NCI-H748 treated with DMSO at 0.1 percent for 48 hours (cell line): ENCODE data around the gene HTRA3.

ENCODE experiments used
- DNase-seq: peaks from one replicate; lab custom pipeline; 2025; lab: John Stamatoyannopoulos, UW

HTRA3 gene

DNA sequence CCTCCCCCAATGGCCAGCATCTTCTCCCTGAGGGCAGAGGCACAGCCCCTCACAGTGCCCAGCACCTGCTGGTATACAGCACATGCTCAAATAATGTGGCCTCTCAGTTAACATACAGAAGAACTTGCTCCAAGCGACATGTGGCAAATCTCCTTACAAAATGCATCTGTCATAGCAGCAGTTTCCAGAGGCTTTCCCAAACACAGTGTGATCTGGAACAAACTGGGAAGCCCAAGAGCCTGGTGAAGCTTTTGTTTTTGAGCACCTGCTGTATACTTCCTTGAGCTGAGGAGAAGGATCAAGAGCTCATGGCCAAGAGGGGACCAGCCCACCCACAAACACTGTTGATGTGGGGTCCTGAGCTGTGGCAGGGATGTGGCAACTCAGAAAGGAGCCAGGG, 34.8 kb upstream of the HTRA3 start:
- DNase-seq: no peak

DNA sequence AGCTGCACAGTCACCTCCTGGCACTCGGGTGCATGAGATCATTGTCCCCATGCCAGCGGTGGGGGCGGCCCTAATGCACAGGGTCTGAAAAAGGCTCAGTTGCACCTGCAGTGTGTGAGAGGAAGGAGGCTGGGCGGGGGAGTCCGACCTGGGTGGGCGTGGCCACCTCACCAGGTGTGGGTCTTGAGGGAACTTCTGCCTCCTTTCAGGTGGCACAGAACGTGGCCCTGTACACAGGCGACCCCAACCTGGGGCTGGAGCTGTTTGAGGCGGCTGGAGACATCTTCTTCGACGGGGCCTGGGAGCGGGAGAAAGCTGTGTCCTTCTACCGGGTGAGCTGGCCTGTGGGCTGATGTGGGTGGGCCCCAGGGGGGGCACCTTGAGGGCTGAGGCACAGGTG, 34.3 kb upstream of the HTRA3 start:
- no peak for DNase-seq

DNA sequence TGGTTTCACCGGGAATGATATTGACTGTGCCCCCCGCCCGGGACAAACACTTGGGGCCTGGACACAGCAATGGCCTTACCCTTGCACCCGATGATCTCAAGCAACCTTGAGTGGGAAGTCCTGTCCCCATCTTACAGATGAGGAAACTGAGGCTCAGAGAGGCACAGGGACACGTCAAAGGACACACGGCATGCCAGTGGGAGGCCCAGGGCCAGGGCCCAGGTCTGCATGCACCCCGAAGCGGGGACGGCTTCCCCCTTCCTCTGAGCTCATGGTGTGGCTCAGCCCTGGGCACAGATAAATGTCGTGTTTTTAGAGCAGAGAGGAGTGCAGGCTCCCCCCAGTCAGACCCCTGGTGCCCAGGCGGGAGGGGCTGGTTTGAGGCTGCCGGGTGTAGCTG, 33.9 kb upstream of the HTRA3 start:
- DNase-seq: no peak

DNA sequence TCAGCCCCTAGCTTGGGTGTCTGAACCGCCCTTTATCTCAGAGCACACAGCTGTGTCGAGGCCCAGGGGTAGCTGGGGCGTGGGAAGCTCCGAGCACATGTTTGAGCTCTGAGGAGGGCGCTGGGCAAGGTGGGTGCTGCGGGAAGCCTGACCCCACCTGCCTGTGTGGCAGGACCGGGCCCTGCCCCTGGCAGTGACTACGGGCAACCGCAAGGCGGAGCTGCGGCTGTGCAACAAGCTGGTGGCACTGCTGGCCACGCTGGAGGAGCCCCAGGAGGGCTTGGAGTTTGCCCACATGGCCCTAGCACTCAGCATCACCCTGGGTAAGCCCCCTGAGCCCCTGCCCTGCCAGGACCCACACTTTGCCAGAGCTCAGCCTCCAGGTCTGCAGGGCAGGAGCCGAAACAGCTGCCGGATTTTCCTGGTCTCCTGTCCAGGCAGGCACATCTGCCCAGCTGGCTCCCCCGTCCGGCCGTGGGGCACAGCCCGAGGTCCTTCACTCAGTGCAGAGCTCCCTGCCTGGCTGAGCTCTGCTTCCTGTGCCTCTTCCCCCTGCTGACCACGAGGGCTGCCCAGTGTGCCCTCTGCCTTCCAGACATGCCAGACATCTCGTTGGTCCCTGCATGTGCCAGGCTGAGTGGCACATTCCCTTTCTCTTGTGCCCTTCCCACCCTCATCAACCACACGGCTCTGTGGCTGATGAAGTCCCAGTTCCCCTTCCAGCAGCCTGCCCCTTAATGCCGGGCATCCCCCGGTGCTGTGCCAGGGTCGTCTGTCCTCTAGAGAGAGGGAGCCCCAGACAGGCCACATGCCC, 33.2 kb upstream of the HTRA3 start:
- no peak for DNase-seq

DNA sequence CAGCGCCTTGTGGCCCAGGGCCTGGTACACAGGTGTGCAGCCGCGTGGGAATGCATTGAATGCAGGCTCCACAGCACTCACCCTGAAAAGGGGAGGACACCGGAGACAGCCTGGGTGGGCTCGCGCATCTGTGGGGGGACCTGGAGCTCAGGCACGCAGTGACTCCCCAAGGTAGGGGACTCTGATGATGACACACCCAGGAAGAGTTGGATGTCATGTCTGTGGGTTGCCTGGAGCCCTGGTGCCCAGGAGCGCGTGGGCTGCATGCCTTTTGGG, 32.7 kb upstream of the HTRA3 start:
- no peak for DNase-seq

DNA sequence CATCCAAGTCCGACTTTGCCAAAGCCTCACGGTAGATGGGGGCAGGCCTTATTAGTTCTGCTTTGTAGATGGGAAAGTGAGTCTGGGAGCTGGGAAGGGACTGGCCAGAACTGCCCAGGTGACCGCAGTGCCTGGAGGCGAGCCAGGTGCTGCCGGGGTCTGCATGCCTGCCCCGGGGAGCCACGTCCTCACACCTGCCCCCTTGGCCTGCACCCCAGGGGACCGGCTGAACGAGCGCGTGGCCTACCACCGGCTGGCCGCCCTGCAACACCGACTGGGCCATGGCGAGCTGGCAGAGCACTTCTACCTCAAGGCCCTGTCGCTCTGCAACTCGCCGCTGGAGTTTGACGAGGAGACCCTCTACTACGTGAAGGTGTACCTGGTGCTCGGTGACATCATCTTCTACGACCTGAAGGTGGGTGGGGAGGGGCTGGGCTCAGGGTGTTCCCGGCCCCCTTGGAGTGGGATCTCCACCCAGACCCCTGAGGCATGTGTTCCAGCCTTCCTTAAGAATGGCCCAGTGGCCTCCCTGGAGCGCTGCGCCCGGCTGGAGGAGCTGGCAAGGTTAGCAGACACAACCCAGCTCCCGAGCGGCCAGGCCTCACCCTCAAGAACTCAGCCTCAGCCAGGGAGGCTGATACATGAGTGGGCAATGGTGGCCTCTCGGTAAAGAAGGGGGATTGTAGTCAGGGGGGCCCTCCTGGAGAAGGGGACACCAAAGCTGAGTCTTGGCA, 32.1 kb upstream of the HTRA3 start:
- no peak for DNase-seq

DNA sequence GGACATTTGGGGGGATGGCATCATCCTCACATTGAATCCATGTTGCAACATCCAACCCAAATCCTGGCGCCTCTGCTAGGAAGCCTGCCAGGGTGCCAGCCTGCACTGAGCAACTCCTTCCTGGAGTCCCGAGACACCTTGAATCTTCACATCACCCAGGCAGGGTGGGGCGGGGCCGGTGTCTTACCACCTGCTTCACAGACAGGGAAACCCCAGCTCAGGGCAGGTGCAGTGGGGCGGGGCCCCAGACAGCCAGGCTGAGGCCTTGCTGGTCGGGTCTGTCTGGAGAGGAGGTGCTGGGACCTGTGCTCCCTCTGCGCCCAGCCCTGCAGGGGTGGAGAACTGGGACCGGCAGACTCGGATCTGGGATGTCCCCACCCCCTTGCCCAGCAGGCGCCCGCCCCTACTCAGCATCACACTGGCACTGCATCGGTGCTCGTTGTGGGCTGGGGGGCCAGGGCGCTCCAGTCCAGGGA, 31.5 kb upstream of the HTRA3 start:
- peak; percentile 5 for DNase-seq

DNA sequence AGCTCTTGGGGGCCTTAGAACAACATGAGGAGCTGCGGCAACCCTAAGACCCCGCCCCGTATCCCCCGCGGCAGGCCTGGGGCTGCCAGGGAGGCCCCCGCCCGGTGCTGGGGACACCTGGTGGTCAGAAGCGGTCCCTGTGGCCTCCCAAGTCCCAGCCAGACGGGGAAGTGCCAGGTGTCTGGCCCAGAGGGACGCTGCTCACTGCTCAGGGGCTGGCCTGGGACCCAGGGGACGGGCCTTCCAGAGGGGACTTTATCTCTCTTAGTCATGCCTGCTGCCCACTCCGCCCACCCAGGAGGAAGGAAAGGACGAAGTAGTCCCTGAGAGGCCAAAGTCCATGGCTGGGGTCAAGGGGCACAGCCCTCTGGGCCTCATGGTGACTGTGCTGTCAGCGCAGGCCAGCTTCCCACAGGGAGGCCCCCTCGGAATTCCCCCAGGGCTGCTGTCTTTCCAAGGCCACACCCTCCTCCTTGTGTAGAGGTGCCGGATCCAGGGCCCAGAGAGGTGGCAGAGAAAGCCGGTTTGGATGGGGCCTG, 31.0 kb upstream of the HTRA3 start:
- no peak for DNase-seq

DNA sequence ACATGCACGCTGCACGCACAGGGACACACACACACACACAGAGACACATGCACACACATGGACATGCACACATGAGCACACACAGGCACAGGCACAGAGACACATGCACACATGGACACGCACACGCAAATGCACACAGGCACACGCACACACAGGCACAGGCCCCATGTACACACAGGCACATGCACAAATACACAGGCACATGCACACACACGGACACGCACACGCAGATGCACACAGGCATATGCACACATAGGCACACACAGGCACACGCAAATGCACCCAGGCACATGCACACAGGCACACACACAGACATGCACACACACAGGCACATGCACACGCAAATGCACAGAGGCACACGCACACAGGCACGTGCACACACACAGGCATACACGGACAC, 30.3 kb upstream of the HTRA3 start:
- DNase-seq: no peak

DNA sequence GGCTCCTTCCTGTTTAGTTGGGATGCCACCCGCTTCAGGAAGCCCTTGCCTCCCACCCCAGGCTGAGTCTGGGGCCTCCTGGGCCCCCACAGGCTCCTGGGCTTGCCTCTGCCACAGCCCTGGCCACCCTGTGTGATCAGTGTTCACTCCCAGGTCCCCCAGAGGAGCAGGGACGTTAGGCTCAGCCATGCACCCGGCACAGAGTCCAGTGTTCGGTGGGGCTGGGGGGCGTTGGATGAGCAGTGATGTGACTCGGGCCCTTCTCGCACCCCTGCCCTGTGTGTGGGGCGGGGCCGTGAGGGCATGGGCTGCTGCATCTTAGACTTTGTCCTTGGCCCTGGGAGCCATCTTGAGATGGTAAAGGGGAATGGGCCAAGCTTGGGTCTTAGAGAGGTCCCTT, 29.9 kb upstream of the HTRA3 start:
- DNase-seq: no peak

DNA sequence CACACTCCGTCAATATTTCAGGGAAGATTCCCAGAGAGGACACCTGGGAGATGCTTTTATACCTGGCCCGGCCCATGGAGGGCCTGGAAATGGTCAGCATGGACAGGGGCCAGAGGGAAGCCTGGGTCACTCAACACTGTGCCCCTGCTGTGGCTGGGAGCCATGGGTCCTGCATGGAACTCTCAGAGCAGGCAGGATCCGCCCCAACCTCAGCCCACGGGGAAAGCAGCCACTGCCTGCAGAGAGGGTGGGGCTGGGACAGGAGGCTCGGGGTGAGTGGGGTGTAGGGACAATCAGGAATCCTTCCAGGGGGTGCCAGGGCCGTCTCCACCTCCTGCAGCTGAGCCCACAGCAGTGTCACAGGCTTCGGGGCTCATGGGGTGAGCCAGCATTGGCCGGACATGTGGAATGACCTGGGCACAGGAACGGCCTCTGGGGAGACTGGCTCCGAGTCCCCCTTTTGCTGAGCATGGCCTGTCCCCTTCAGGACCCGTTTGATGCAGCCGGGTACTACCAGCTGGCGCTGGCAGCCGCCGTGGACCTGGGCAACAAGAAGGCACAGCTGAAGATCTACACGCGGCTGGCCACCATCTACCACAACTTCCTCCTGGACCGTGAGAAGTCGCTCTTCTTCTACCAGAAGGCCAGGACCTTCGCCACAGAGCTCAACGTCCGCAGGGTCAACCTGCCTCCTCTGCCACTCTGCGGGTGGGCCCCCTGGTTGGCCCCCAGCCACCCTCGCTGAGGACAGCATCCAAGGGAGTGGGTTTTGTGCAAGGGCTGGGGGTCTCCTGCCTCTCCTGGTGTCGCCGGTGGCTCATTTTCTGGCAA, 29.1 kb upstream of the HTRA3 start:
- DNase-seq: no peak

DNA sequence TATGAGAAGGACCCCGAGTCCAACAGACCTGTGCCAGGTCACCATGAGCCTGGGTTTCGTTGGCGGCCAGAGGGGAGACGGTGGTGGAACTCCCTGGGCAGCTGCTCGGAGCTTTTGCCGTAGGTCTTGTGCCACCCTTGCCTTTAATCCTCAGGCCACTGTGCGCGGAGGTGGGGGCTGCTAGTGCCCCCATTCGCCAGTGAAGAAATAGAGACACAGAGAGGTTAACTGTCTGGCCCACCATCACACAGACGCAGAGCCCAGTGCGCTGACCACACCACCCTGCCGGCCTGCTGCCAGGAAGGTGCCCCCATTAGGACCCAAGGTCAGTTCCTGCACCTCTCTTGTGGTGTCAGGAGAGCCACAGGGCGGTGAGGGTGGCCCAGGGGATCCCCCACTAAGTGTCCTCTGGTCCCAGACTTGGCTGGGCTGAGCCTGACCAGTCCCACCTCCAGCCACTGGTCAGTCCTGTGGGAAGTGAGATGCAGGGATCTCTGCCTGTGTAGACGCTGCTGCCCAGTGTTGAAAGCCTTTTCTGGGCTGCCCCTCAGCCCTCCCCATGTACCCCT, 28.3 kb upstream of the HTRA3 start:
- no peak for DNase-seq

DNA sequence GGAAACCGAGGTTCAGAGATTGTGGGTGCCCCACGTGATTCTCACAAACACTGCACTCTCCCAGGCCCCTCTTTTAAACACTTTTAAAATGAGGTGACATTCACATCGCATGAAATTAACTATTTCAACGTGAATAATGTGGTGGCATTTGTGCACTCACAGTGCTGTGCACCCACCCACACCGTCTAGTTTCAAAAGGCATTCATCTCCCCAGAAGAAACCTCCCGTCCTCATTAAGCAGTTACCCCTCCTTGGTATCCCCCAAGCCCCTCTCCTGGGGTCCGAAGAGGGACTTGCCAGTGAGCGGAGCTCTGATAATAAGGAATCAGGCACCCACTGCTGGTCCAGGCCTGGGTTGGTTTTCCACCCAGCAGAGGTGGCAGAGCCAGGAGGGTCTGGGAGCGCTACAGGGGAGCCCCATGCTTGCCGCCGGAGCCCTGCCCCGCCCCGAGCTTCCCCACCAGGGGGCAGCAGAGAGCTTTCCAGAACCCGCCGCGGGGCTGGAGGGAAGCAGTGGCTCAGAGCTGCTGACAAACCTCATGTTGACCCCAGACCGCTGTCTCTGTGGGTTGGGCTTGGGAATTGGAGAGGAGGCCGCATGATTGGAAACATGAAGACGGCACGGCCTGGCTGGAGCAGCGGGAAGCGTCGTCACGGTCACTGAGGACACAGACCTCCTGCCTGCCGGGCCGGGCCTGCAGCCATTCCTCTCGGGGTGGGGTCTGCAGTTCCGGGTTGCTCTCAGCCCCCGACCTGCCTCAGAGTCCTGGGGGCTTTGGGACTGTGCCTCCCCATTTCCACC, 27.5 kb upstream of the HTRA3 start:
- peak; percentile 10 for DNase-seq

DNA sequence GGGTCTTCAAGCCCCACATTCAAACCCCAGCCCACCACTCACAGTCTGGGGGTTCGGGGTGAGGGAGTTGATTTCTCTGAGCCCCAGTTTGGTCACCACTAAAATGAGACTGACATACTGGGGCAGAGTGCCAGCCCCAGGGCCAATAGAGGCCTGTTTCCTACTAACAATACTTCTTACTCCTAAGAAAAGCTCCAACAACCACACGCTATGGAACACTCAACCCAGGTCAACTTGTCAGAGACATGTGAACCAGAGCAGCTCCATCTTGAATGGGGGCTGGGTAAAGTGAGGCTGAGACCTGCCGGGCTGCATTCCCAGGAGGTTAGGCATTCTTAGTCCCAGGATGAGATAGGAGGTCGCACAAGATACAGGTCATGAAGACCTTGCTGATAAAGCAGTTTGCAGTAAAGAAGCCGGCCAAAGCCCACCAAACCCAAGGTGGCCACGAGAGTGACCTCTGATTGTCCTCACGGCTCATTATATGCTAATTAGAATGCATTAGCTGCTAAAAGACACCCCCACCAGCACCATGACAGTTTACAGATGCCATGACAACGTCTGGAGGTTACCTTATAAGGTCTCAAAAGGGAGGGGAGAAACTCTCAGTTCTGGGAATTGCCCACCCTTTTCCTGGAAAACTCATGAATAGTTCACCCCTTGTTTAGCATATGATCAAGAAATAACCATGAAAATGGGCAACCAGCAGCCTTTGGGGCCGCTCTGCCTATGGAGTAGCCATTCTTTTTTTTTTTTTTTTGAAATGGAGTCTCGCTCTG, 26.6 kb upstream of the HTRA3 start:
- DNase-seq: no peak

DNA sequence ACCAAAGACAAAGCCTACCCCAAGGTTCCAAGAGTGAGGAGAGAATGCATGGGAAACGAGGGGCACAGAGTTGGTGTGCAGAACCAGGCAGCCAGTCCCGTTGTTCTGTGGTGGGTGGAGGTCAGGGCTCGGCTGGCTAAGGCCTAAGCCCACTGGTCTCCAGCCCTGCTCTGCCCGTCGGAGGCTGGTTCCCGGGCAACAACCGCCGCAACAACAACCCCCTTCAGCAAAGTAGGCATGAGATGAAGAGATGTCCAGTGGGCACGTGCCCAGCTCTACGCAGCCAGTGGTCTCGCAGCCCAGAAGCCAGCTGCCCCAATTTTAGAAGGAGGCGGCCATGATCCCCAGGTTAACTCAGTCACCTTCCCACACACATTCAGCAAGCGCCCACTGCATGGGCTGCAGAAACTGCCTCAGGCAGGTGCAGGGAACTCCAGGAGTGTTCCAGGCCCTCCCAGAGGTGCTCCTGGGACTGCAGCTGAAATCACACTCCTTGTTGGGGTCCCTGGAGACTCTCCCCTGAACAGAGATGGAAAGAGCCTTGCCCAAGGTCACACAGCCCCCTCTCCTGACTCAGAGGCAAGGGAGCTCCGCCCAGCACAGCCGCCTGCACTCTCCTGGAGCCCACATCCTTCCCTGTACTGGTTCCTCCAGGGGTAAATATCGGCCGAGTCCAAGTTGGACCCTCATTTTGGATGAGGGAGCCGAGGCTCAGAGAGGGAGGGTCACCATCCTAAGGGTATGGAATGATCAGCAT, 25.4 kb upstream of the HTRA3 start:
- DNase-seq: no peak

DNA sequence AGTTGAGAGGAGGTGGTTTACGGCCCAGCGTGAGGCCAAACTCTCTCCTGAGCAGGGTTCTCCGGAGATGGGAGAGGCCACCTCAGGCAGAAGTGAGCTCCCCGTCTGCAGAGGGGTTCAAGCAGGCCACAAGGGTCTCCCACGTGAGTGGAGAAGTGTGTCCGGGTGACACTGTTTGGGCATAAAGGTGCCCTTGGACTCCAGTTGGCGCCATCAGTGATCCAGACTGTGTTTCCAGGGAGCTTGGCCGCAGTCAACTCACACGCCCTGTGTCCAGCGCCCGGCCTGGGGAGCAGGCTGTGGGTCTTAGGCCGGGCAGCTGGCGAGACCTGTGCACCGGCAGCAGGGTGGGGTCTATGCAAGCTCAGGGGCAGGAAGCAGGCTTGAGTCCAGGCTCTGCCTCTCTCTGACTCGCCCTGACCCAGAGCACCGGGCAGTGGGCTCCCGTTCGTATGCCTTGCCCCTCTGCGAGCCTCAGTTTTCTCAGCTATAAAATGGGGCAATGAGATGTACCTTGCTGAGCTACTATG, 24.6 kb upstream of the HTRA3 start:
- DNase-seq: no peak

DNA sequence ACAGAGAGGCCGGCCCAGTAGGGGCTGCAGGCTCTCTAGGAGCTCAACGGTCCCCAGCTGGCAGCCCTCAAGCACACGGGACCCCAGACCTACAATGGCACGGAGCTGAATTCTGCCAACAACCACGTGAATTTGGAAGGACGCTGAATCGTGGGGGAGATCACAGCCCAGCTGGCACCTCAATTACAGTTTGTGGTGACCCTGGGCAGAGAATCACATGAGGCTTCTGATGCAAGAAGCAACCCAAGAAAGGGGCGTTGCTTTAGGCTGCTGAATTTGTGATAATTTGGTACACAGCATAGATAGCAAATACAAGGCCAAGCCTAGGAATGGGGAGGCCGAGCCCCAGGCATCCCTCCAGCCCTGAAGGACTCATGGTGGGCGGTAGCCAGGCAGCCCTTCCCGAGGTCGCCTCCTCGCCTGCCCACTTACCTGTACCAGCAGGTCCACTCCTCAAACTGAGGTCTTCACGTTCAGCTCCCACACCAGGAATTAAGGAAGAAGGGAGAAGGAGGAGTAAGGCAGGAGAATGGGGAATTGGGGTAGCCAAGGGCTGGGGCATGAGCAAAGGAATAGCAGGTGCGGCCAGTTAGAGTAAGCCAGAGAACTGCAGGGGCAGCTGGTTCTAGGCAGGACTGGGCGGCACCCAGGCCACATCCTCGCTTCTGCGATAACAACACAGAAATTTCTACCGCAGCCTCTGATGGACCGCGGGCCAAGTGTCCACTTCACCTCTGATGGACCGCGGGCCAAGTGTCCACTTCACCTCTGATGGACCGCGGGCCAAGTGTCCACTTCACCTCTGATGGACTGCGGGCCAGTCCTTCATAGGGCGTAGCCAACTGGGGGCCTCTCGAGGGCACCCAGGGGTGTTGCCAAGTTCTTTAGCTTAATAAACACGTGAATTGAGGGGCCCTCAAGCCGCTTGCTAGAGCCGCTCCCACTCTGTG, 23.4 kb upstream of the HTRA3 start:
- DNase-seq: no peak
